GM21786 (cell line): ENCODE measurements around the gene LITAF.

Experiments used
- ATAC-seq: cut with Tn5 transposase; IDR thresholded peaks from one replicate; pipeline ENCODE4 v1.9.1; 2021; ENCODE audit not compliant: unreplicated experiment

The LITAF gene

GRCh38 chr16:11554053-11554452 lies 32.7 kb downstream of the LITAF start:
- ATAC-seq = no peak

DNA sequence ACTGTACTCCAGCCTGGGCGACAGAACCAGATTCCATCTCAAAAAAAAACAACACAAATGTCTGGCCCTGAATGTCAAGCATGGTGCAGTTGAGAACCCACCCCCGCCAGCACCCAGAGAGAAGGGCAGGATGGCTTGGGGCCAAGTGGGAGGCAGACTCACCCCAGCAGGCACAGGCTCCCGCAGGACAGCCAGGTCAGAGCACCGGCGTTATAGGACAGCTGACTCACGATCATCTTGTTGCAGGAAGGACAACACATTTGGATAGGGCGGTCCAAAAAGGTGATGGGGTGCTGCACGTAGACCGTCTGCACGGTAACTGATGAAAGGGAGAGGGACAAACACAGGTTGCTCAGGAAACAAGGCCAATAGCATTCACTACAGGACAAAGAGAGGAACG lies 33.3 kb downstream of the LITAF start:
- no peak for ATAC-seq

- ATAC-seq = no peak
Measured at GRCh38 chr16:11552440-11552839, 34.3 kb downstream of the LITAF start.

DNA sequence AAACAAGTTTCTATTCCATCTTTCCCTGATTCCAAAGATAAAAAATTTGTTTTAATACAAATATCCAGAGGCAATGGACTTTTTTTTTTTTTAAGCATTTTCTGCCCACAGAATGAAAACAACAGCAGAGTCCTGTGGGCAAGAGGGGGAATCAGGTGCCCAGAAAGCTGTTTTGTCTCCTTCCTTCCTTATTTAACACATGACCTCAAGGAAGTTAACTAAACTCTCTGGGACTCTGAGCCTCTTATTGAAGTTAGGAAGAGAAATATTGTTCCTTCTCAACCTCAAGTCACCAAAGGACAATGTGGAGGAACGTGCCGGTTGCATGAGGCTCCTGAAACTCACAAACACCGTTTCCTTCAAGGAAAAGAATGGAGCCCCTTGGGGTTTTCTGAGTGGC lies 34.9 kb downstream of the LITAF start:
- ATAC-seq = no peak

GRCh38 chr16:11550791-11551498 lies 35.8 kb downstream of the LITAF start:
- no peak for ATAC-seq

DNA sequence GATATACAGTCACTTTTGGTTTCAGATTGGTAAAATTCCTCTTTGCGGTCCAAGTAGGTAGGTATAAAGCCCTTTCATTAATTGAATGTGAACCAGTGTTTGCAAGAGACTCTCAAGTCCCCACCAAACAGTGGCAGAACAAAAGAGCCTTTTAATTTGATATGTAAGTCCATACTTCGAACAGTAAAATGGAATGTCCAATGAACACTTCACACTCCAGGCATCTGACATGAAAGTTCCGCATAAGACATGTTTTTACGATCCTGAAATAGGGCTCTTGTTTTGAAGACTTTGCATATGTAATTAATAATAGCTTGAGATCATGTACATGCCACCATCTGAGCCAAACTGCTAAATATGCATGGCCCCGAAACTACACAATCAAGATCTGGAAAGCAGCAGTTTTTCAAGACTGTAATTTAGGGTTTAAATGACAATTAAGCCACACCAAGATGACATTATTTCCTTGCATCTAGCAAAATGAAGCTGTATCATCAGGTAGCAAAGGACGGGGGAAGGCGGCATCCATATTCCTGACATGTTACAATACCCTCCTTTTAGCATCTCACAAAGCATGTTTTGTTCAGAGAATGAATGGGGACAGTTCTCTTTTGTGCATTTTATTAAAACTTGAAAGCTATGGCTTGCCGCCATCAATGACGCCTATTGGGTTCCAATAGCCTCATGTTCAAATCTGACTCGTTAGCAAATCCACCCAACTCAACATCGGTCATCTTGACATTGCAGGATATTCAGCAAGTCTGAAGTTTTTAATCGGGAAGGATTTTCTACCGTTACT lies 39.4 kb downstream of the LITAF start:
- ATAC-seq = no peak

- no peak for ATAC-seq
Measured at GRCh38 chr16:11546608-11547061, 40.1 kb downstream of the LITAF start.

DNA sequence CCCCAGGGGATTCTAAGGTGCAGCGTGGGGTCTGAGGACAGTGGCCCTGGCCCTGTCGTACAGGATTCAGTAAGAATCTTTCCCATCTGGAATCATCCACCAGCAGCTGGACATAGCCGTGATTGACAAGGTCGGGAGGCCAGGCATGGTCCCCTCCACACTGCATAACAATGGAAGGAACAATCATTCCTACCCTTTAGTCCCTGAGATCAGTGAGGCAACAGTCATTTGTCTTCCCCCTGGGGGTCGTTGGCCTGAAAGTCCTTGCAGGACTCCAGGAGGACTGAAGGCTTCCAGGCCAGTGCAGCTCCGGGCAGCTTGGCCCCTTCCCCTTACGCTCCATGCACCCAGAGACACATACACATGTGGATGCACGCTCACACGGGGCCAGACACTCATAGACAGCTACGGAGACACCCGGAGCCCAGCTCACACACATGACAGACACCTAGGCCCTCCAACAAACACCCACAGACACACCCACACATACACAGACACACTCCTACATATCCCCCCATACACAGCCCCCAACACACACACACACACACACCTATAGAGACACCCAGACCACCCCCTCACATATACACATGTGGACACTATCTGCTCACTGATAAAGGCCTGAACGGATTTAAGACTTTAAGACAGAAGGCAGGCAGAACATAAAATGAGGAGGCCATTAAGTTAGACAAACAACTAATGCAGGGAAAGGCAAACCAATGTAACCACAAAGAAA lies 42.9 kb downstream of the LITAF start:
- no peak for ATAC-seq

- ATAC-seq = no peak
Measured at GRCh38 chr16:11542069-11542744, 44.5 kb downstream of the LITAF start.

- no peak for ATAC-seq
Measured at GRCh38 chr16:11539641-11540050, 47.1 kb downstream of the LITAF start.

DNA sequence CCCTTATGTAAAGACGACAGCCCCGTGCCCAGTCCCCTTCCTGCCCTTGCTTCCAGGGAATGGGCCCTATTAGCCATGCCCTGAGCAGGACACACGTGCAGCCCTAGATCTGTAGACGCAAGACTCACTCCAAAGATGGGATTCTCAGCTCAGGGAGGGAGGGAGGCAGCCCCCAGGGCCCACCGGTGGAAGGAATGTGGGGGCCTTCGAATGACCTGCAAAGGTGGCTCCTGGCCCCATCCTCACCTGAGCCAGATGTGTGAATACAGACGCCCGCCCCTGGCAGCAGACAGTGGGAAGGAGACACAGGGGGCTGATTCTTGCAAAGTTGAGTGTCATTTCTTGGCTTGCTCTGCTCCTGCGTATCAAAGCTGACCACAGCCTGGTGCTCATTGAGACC lies 47.8 kb downstream of the LITAF start:
- no peak for ATAC-seq

- no peak for ATAC-seq
Measured at GRCh38 chr16:11536104-11536866, 50.4 kb downstream of the LITAF start.

- no peak for ATAC-seq
Measured at GRCh38 chr16:11535494-11535893, 51.2 kb downstream of the LITAF start.

- no peak for ATAC-seq
Measured at GRCh38 chr16:11534262-11534661, 52.5 kb downstream of the LITAF start.

- ATAC-seq = no peak
Measured at GRCh38 chr16:11533588-11533987, 53.1 kb downstream of the LITAF start.

- ATAC-seq = no peak
Measured at GRCh38 chr16:11530171-11530940, 56.4 kb downstream of the LITAF start.

GRCh38 chr16:11529285-11529684 lies 57.4 kb downstream of the LITAF start:
- no peak for ATAC-seq

DNA sequence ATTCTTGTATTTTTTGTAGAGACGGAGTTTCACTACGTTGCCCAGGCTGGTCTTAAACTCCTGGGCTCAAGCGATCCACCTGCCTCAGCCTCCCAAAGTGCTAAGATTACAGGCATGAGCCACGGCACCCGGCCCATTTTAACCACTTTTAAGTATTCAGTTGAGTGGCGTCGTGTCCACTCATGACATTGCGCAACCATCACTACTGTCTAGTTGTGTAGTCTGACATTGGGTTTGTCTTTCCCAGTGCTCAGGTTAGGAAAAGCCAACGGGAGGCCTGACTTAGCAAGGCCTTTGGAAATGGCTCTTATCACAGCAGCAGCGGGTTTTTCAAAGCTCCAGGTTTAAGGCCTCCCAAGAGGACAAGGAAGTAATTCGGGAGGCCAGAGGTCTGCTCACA lies 58.7 kb downstream of the LITAF start:
- ATAC-seq = no peak

DNA sequence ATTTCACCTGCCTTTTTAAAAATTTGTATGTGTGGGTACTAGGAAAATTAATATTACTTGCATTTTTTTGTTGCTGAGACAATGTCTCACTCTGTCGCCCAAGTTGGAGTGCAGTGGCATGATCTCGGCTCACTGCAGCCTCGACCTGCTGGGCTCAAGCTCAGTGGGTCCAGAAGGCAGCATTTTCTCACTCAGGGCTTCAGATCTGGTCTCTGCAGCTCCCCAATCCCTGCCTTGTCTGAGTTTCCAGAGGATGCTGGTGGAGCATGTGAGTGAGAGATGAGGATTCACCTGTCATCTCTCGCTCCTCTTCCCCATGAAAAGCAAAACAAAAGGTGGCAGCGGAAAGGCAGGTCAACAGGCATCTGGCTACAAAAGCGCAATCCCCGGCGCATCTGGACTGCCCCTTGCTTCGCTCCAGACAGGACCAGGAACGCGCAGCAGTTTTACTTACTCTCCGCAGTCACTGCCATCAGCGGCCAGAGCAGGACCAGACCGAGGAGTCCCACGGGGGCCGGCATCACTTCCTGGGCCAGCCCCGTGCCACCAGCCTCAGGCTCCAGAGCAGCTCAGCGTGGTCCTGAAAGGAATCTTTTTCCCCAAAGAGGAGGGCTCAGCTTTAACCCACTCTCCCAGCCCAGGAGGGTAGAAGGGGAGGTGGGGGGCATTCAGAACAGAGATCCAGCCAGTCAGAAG lies 59.9 kb downstream of the LITAF start:
- ATAC-seq = no peak
